Uterus (tissue), 4 donors: ENCODE data around the gene KIRREL3. TPM values are rescaled to one million over a fixed set of nuclear protein-coding genes. Genes with fewer than 3 reads are reported as not detected.

Experiments used
- DNase-seq, 2 donors: peaks; one replicate each; pipeline ENCODE4 v3.0.0-alpha.2; 2019 to 2020
- H3K27ac ChIP-seq, 2 donors: fragments of 200-600 bp; sonication (generic); 1 replicate in 1 of 2; 2 replicates in 1 of 2; pipeline ENCODE4 v1.5.1; 2016 to 2018
- H3K27me3 ChIP-seq, 2 donors: fragments of 200-600 bp; sonication (generic); one replicate each; pipeline ENCODE4 v1.5.1; 2018 to 2019; ENCODE audit warnings: control low read depth in 1 of 2
- H3K36me3 ChIP-seq, 2 donors: fragments of 200-600 bp; sonication (generic); one replicate each; pipeline ENCODE4 v1.5.1; 2019; ENCODE audit warnings: control low read depth in 1 of 2
- H3K4me1 ChIP-seq, 2 donors: fragments of 200-600 bp; sonication (generic); one replicate each; pipeline ENCODE4 v1.5.1; 2018 to 2019; ENCODE audit warnings: control low read depth in 1 of 2
- H3K4me3 ChIP-seq, 2 donors: fragments of 200-600 bp; sonication (generic); 1 replicate in 1 of 2; 2 replicates in 1 of 2; pipeline ENCODE4 v1.5.1; 2018 to 2019; ENCODE audit warnings: mild to moderate bottlenecking in 1 of 2
- H3K9me3 ChIP-seq, 2 donors: fragments of 200-600 bp; sonication (generic); one replicate each; pipeline ENCODE4 v1.5.1; 2019; ENCODE audit warnings: control low read depth in 1 of 2
- CTCF ChIP-seq, 4 experiments: fragments of 200-600 bp in 2 of 4; fragments of 450-650 bp in 2 of 4; sonication (generic) in 2 of 4; IDR thresholded peaks; one replicate each; pipeline ENCODE4 v1.5.1; 2016 to 2019; ENCODE audit warnings: antibody characterized with exemption in 4 of 4, mild to moderate bottlenecking in 2 of 4, moderate library complexity in 1 of 4
- POLR2A ChIP-seq, 2 donors: fragments of 450-650 bp; IDR thresholded peaks; one replicate each; pipeline ENCODE4 v1.6.1; 2016; ENCODE audit warnings: antibody characterized with exemption in 2 of 2, mild to moderate bottlenecking in 1 of 2, moderate library complexity in 1 of 2
- intact Hi-C: fragments of 100-400 bp; cut with DNase I; formaldehyde crosslinking; loops from one replicate; pipeline ENCODE4 v1.15.1; 2023; ENCODE audit warnings: low total_unique reads
- total RNA-seq, 4 donors: library from RNA; depleted of rRNA in 3 of 4; stranded (reverse); fragments of >200 nt in 3 of 4; gene quantifications; one replicate each; pipeline versions ENCODE4 v1.1.0 to v1.2.4, GENCODE V29; 2014 to 2023
- donor health status: DM: yes; HTN: yes; CAD: no.

KIRREL3 gene
- total RNA-seq, 4 donors from 2014 or later, result 10.0 TPM; not detected in 3

- Histone ChIP-seq H3K27ac (no peak overlapping the region), H3K27me3 (no peaks in the 10 kb centered on the region), H3K36me3 (no peaks in the 10 kb centered on the region), H3K4me1 (no peaks in the 10 kb centered on the region), H3K4me3 (no peak overlapping the region), H3K9me3 (no peaks in the 10 kb centered on the region)
- no peak for DNase-seq
- intact Hi-C loops, result no loop called here
- no peak for TF ChIP-seq POLR2A (IDR thresholded peaks at IDR 0.05)
- TF ChIP-seq CTCF (IDR thresholded peaks at IDR 0.05), result no peak
These were observed 502.9 kb downstream of the KIRREL3 start for GRCh38 chr11:126497581-126498122.

- H3K4me1 ChIP-seq, result no peaks in the 10 kb centered on the region
- TF ChIP-seq CTCF (IDR thresholded peaks at IDR 0.05), result no peak
- TF ChIP-seq POLR2A (IDR thresholded peaks at IDR 0.05), result no peak
These were observed 503.8 kb downstream of the KIRREL3 start for GRCh38 chr11:126496576-126497337.

GRCh38 chr11:126495281-126496220, 505.0 kb downstream of the KIRREL3 start:
- Histone ChIP-seq H3K9me3 (no peaks in the 10 kb centered on the region), H3K27me3 (no peaks in the 10 kb centered on the region), H3K4me3 (no peak overlapping the region), H3K36me3 (no peaks in the 10 kb centered on the region), H3K27ac (no peak overlapping the region), H3K4me1 (no peaks in the 10 kb centered on the region)
- no peak for DNase-seq
- intact Hi-C loops, result no loop called here
- TF ChIP-seq POLR2A (IDR thresholded peaks at IDR 0.05), result no peak
- TF ChIP-seq CTCF (IDR thresholded peaks at IDR 0.05), result no peak

More at GRCh38 chr11:126496576-126497337, 503.8 kb downstream of the KIRREL3 start:
- no peaks in the 10 kb centered on the region for H3K9me3 ChIP-seq
- no peaks in the 10 kb centered on the region for H3K27me3 ChIP-seq
- peak in 1 of 2 donors; percentile 35 for DNase-seq
- H3K27ac ChIP-seq, result no peak overlapping the region
- no peaks in the 10 kb centered on the region for H3K36me3 ChIP-seq
- intact Hi-C loops, result no loop called here
- H3K4me3 ChIP-seq, result no peak overlapping the region

- Histone ChIP-seq H3K4me1 (no peaks in the 10 kb centered on the region), H3K27me3 (no peaks in the 10 kb centered on the region), H3K36me3 (no peaks in the 10 kb centered on the region), H3K9me3 (no peaks in the 10 kb centered on the region), H3K27ac (no peak overlapping the region), H3K4me3 (no peak overlapping the region)
- no peak for TF ChIP-seq CTCF (IDR thresholded peaks at IDR 0.05)
- TF ChIP-seq POLR2A (IDR thresholded peaks at IDR 0.05), result no peak
- intact Hi-C loops, result no loop called here
- no peak for DNase-seq
These were observed 505.7 kb downstream of the KIRREL3 start for GRCh38 chr11:126494831-126495230.
